ENCODE results near the gene PRKAA1.

Gene PRKAA1

GRCh38 chr5:40798012-40798800, at the start of gene PRKAA1:
PRKAA1 (minus strand) TSS chr5:40798374; CDS start chr5:40798189, 185 bp downstream.
- peak; percentile 86 to 95 (median 93) for DNase-seq

GRCh38 chr5:40847525-40847924, 49.4 kb upstream of the PRKAA1 start:
- no peak for DNase-seq

- DNase-seq = no peak
Observed at GRCh38 chr5:40846371-40846770, 48.2 kb upstream of the PRKAA1 start.

DNA sequence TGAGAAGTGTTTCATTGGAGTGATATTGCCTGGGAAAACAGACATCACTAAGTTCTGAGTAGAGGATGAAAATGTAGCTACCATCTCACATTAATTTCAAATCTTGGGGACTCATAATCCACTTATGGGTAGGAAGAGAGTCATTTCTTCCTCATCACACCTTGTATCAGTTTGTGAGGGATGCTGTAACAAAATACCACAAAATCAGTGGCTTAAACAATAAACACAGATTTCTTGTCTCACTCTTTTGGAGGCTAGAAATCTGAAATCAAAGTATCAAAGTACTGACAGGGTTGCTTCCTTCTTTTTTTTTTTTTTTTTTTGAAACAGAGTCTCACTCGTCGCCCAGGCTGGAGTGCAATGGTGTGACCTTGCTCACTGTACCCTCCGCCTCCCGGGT, 46.4 kb upstream of the PRKAA1 start:
- DNase-seq = no peak

GRCh38 chr5:40842351-40842750, 44.2 kb upstream of the PRKAA1 start:
- DNase-seq = peak; percentile 9 to 44 (median 42)

DNA sequence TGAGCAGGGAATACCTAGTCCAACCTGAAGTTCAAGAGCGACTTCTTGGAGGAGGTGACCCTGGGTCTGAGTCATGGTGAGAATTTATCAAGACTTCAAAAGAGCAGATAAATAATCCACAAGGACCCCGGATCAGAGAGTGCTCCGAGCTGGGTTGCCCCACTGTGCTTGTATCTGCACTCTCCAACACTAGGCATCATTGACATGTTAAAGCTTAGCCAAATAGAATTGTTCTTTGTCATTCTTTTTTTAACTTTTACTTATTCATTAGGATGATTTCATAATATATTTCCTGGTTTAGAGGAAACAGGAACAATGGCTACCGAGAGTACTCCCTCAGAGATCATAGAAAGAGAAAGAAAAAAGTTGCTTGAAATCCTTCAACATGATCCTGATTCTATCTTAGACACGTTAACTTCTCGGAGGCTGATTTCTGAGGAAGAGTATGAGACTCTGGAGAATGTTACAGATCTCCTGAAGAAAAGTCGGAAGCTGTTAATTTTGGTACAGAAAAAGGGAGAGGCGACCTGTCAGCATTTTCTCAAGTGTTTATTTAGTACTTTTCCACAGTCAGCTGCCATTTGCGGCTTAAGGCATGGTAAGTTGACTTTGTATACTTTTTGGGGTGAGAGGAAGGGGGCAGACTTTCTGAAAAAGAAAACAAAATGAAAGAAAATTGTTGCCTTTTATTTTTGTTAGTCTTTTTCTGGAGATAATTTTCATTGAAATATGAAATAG, 43.1 kb upstream of the PRKAA1 start, which contains the start of gene CARD6:
CARD6 (plus strand) TSS at position 300 of the 738 bp plus-strand sequence; CDS start at position 316, 16 bp downstream.
- peak; percentile 49 to 84 (median 73) for DNase-seq

DNA sequence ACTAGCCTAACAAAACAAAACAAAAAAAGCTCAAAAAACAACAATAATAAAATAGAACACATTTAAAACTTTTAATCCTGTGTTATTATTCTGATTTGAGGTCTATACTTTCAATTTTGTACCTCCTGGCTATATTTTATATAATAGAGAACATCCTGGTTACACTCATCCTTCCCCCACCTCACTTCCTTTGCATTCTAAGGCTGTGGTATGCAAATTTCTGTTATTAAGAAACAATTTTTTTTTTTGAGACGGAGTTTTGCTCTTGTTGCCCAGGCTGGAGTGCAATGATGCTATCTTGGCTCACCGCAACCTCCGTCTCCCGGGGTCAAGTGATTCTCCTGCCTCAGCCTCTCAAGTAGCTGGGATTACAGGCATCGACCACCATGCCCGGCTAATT, 39.9 kb upstream of the PRKAA1 start:
- DNase-seq = peak; percentile 8 to 26 (median 24)

GRCh38 chr5:40834849-40835787, 36.9 kb upstream of the PRKAA1 start, which contains the start of gene RPL37:
RPL37 (minus strand) TSS chr5:40835222; CDS start chr5:40835185, 37 bp downstream.
- DNase-seq = peak; percentile 95 to 96 (median 95)

- DNase-seq = peak; percentile 30 to 46 (median 35)
Observed at GRCh38 chr5:40834391-40834848, 36.2 kb upstream of the PRKAA1 start.

DNA sequence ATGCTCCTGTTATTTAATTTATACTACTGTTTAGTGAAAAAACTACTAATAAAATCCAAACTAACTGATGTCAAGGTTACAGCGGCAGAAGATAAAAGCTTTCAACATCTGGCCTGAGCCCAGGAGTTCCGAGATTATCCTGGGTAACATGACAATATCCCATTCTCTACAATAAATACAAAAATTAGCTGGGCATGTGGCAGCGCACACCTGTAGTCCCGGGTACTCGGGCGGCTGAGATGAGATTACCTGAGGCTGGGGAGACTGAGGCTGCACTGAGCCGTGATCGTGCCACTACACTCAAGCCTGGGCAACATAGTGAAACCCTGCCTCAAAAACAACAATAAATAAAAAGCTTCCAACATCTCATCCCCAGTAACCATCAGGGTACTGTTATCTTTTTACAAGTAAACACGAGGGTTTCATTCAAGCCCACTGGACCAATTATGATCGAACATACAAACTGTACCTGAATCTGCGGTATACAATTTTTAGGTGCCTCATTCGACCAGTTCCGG, 35.6 kb upstream of the PRKAA1 start:
- DNase-seq = no peak

DNA sequence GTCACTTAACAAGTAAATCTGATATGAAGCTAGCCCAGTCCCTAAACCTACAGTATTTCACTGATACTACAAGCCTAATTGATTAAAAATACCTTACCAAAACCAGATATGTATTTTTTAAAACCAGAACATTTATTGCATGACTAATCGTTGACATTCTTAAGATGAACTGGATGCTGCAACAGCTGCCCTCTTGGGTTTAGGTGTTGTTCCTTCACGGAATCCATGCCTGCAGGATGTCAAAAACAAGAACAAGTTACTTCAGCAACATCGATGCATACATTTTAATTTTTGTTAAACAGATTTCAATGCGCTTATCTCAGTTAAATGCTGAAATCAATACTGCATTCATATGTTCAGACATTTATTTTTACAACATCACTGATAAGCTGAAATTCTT, 34.2 kb upstream of the PRKAA1 start:
- no peak for DNase-seq

- no peak for DNase-seq
Observed at GRCh38 chr5:40831346-40832210, 33.4 kb upstream of the PRKAA1 start.

- DNase-seq = no peak
Observed at GRCh38 chr5:40829748-40830533, 31.8 kb upstream of the PRKAA1 start.

- DNase-seq = no peak
Observed at GRCh38 chr5:40828690-40829661, 30.8 kb upstream of the PRKAA1 start.

DNA sequence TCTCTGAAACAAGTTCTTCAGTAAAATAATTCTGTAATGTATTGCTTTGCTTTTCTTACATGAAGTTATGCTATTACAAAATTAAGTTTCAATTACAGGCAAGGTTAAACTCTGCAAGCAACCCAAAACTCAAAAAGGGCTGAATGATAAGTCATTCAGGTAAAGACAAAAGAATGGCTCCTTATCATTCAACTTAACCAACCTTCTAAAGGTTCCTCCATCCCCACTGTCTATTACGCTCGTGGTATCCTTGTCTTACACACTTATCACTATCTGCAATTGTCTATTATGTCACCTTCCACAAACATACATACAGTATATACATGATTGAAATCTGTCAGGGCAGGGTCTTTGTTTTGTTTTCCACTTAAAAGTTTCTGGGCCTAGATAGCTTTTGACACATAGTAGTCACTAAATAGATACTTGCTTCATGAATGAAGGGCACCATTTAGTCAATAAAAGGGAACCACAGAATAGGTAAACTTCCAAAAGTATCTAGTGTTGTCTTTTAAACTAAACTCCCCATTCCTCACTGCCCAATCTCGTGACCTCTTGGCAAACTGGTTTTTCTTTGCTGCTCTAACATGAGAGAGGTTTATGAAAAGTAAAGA, 30.0 kb upstream of the PRKAA1 start:
- DNase-seq = no peak

DNA sequence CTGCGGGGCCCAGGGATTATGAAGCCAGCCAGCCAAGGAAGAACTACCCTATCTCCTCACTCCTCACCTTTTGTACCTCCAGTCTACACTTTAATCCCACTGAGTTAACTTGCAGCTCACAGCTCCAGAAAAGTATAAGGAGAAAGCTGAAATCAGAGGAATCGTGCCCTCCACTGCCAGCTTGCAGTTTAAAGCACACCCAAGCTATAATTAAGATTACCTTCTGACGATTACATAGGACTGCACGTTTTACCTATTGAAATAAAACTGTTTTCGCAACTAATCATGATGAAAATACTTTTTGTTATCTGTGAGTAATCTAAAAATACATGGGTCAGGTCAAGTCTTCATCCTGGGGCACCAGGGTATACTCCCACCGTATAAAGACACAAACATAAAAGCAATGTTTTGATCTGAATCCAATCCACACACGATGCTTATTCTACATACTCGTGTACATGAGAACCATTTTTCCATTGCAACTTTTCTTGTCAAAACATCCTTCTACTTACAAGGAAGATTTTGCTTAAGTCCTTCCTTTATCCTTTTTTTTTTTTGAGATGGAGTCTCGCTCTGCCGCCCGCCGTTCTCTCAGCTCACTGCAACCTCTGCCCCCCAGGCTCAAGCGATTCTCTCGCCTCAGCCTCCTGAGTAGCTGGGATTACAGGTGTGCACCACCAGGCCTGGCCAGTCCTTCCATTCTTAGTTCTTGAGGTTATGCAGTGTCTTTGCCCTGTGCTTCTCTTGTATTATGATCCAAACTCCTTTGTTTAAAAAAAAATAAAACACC, 29.2 kb upstream of the PRKAA1 start:
- no peak for DNase-seq

- no peak for DNase-seq
Observed at GRCh38 chr5:40826489-40827187, 28.5 kb upstream of the PRKAA1 start.

All from suppressor macrophage treated with lipopolysaccharide for 1 hour (primary cell).